PC-3 (cell line): ENCODE results near the gene RAP1GAP. TPM values are rescaled to one million over a fixed set of nuclear protein-coding genes. Genes with fewer than 3 reads are reported as not detected.

Experiments used
- ATAC-seq: fragments of 200-7000 bp; cut with Tn5 transposase; 2 replicates; pipeline ENCODE4 v1.9.1; 2020; ENCODE audit warnings: mild to moderate bottlenecking, moderate library complexity
- BruUV-seq: library from RNA; stranded (reverse); fragments of 400-500 nt; replicated peaks from 2 replicates; lab custom pipeline; 2021; lab: Mats Ljungman, UMichigan
- CTCF ChIA-PET: fragments of 300-600 bp; sonication (Branson Sonifier 250); formaldehyde crosslinking; loops from one replicate; lab custom pipeline; 2022; ENCODE audit warnings: antibody characterized with exemption; lab: Charles Lee
- POLR2A ChIA-PET: fragments of 300-600 bp; sonication (Branson Sonifier 250); formaldehyde crosslinking; loops from one replicate; lab custom pipeline; 2022; ENCODE audit warnings: antibody characterized with exemption; ENCODE audit not compliant: unreplicated experiment; lab: Charles Lee
- DNase-seq: peaks from one replicate; pipeline ENCODE4 v3.0.0-alpha.2; 2015
- H2AFZ ChIP-seq: fragments of 300-600 bp; sonication (generic); 2 replicates; pipeline ENCODE4 v1.6.0; 2016; ENCODE audit warnings: antibody characterized with exemption, low read length
- H3F3A ChIP-seq: fragments of 300-600 bp; sonication (generic); one replicate; pipeline ENCODE4 v1.6.0; 2017; ENCODE audit warnings: antibody characterized with exemption, low read length, control low read depth, mild to moderate bottlenecking; ENCODE audit not compliant: unreplicated experiment
- H3K27ac ChIP-seq: fragments of 300-600 bp; sonication (generic); 2 replicates; pipeline ENCODE4 v1.5.1; 2016; ENCODE audit warnings: mild to moderate bottlenecking, low read length
- H3K27me3 ChIP-seq: fragments of 300-600 bp; sonication (generic); 2 replicates; pipeline ENCODE4 v1.6.1; 2016; ENCODE audit warnings: low read length, mixed read lengths
- H3K36me3 ChIP-seq: fragments of 300-600 bp; sonication (generic); 2 replicates; pipeline ENCODE4 v1.6.1; 2016; ENCODE audit warnings: low read depth, mixed run types, low read length, mixed read lengths
- H3K4me1 ChIP-seq: fragments of 300-600 bp; sonication (generic); 2 replicates; pipeline ENCODE4 v1.5.1; 2016; ENCODE audit warnings: low read length; ENCODE audit not compliant: insufficient read depth
- H3K4me2 ChIP-seq: fragments of 300-600 bp; sonication (generic); 2 replicates; pipeline ENCODE4 v1.6.0; 2016; ENCODE audit warnings: low read length
- H3K4me3 ChIP-seq: fragments of 300-600 bp; sonication (generic); 2 replicates; pipeline ENCODE4 v1.5.1; 2016; ENCODE audit warnings: mild to moderate bottlenecking, low read length, mixed read lengths
- H3K79me2 ChIP-seq: fragments of 300-600 bp; sonication (generic); 2 replicates; pipeline ENCODE4 v1.6.1; 2017; ENCODE audit warnings: low read length, mixed read lengths
- H3K9ac ChIP-seq: fragments of 300-600 bp; sonication (generic); 2 replicates; pipeline ENCODE4 v1.6.0; 2016; ENCODE audit warnings: mild to moderate bottlenecking, low read length
- H3K9me2 ChIP-seq: fragments of 300-600 bp; sonication (generic); replicated peaks from 2 replicates; pipeline ENCODE4 v1.6.1; 2016; ENCODE audit warnings: mixed run types, low read length, mixed read lengths
- H3K9me3 ChIP-seq: fragments of 300-600 bp; sonication (generic); 2 replicates; pipeline ENCODE4 v1.6.1; 2016; ENCODE audit warnings: low read length, mixed read lengths
- H4K20me1 ChIP-seq: fragments of 300-600 bp; sonication (generic); 2 replicates; pipeline ENCODE4 v1.6.1; 2016; ENCODE audit warnings: low read length, mixed read lengths
- EZH2 ChIP-seq: fragments of 300-600 bp; sonication (generic); IDR thresholded peaks from one replicate; pipeline ENCODE4 v1.6.1; 2017; ENCODE audit warnings: antibody characterized with exemption, mild to moderate bottlenecking, low read length; ENCODE audit not compliant: unreplicated experiment
- EZH2phosphoT487 ChIP-seq: fragments of 300-600 bp; sonication (generic); IDR thresholded peaks from 2 replicates; pipeline ENCODE4 v1.6.1; 2018; ENCODE audit warnings: mild to moderate bottlenecking, antibody characterized with exemption, low read length, borderline replicate concordance
- intact Hi-C: fragments of 100-400 bp; cut with micrococcal nuclease; formaldehyde crosslinking; loops from 2 replicates; pipeline ENCODE4 v1.9.0; 2023
- total RNA-seq: library from RNA; depleted of rRNA; stranded (reverse); fragments of >200 nt; gene quantifications from 2 replicates; pipeline ENCODE4 v1.2.3, GENCODE V29; 2014
- TF ChIP-seq, protein P1 (sequence below): fragments of 300-600 bp; sonication (generic); conservative IDR thresholded peaks from 2 replicates; pipeline ENCODE4 v1.5.1; 2017; ENCODE audit warnings: antibody characterized with exemption, low read depth, mild to moderate bottlenecking, low read length

RAP1GAP gene
- total RNA-seq, 1 experiment from 2014 or later = 12.1 TPM

DNA sequence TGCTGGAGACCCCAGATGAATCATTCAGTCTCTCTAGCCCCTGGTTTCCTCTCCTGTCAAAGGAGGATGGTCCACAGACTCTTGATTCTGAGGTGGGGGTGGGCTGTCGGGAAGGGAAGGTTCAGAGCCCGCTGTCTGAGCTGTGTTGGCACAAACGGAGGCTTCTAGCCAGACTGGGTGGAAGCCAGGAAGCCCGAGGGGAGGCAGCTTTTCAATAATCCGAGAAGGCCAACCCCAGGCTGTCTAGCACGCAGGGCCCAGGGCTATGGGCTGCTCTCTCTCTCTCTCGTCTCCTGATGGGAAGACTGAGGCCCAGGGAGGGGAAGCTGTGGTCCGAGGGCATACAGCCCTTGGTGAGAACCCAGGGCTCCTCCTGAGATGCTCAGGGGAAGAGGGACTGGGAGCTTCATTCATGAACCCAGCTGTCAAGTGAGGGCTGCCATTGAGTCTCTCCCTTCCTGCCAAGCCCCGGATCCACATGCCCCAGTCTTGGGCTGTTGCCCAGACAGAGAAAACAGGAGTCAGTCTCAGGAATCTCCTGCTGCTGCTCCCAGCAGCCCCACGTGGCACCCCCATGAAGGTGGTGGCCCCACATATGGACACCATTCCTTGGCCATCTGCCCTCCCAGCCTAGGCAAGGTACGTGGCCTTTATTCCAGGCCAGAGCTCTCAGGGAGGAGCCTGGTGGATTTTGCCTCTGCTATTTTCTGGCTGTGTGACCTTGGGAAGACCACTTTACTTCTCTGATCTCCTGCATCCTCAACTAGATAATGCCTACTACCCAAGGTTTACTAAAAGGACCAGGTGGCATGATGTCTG, 44.4 kb downstream of the RAP1GAP start:
- DNase-seq = no peak
- H3K4me1 ChIP-seq = peaks cover 44% of the 10 kb centered on the region
- intact Hi-C loops = no loop called here
- no peaks in the 10 kb centered on the region for H3K79me2 ChIP-seq
- H3K9me2 ChIP-seq = no peaks in the 10 kb centered on the region
- BruUV-seq = no TSS peak
- H3K36me3 ChIP-seq = no peaks in the 10 kb centered on the region
- H3K9me3 ChIP-seq = no peaks in the 10 kb centered on the region
- H3K4me3 ChIP-seq = no peak overlapping the region
- ATAC-seq = no peak
- H3F3A ChIP-seq = no peaks in the 10 kb centered on the region
- ChIA-PET POLR2A (no interaction called here), CTCF (no interaction called here)
- H3K27me3 ChIP-seq = no peaks in the 10 kb centered on the region
- no peaks in the 10 kb centered on the region for H4K20me1 ChIP-seq
- no peak overlapping the region for H3K4me2 ChIP-seq
- TF ChIP-seq, protein P1, sequence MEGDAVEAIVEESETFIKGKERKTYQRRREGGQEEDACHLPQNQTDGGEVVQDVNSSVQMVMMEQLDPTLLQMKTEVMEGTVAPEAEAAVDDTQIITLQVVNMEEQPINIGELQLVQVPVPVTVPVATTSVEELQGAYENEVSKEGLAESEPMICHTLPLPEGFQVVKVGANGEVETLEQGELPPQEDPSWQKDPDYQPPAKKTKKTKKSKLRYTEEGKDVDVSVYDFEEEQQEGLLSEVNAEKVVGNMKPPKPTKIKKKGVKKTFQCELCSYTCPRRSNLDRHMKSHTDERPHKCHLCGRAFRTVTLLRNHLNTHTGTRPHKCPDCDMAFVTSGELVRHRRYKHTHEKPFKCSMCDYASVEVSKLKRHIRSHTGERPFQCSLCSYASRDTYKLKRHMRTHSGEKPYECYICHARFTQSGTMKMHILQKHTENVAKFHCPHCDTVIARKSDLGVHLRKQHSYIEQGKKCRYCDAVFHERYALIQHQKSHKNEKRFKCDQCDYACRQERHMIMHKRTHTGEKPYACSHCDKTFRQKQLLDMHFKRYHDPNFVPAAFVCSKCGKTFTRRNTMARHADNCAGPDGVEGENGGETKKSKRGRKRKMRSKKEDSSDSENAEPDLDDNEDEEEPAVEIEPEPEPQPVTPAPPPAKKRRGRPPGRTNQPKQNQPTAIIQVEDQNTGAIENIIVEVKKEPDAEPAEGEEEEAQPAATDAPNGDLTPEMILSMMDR = no peak
- no peak for TF ChIP-seq EZH2phosphoT487
- no peak for TF ChIP-seq EZH2
- H3K9ac ChIP-seq = no peak overlapping the region
- no peak overlapping the region; the same call in 1 of the 2 replicates for H3K27ac ChIP-seq
- H2AFZ ChIP-seq = no peak overlapping the region

DNA sequence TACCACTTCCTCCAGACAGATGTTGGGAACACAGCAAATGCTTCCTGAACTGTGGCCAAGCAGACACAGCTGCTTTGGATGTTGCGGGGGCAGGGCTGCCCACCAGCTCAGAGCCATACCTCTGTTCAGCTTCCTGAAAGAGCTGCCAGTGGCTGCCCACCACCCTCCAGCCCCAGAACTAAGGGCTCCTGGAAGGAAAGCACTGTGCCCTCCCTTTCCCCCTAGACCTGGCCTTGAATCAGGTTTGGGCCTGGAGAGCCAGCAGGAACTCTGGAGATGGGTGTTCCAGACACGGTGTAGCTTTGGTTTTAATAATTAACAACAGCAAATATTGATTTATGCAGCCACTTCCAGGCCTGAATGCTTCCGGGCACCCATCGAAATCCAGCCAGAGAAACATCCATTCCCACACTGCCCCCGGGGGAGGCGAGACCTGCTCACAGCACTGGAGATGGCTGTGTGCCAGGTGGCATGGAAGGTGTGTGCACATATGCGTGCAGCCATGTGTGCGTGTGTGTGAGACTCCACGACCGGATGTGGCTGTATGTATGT, 45.7 kb downstream of the RAP1GAP start:
- H3K27ac ChIP-seq = peak overlapping the region; percentile 21; the same call in 1 of the 2 replicates
- intact Hi-C loops = no loop called here
- H3K9me3 ChIP-seq = no peaks in the 10 kb centered on the region
- 0 out of 2 replicates have a peak overlapping the region, but pooled peaks have one; percentile 73 for H3K4me2 ChIP-seq
- no peaks in the 10 kb centered on the region for H3K9me2 ChIP-seq
- peaks cover 44% of the 10 kb centered on the region for H3K4me1 ChIP-seq
- H2AFZ ChIP-seq = no peak overlapping the region; the same call in 1 of the 2 replicates
- DNase-seq (peak; percentile 8), ATAC-seq (no peak)
- POLR2A ChIA-PET = no interaction called here
- no peaks in the 10 kb centered on the region for H3K79me2 ChIP-seq
- no TSS peak for BruUV-seq
- H4K20me1 ChIP-seq = no peaks in the 10 kb centered on the region
- no peaks in the 10 kb centered on the region for H3K27me3 ChIP-seq
- TF ChIP-seq EZH2phosphoT487 (no peak), EZH2 (no peak)
- TF ChIP-seq, protein P1 = no peak
- H3K36me3 ChIP-seq = no peaks in the 10 kb centered on the region
- H3F3A ChIP-seq = no peaks in the 10 kb centered on the region
- H3K4me3 ChIP-seq = no peak overlapping the region
- CTCF ChIA-PET = no interaction called here
- H3K9ac ChIP-seq = no peak overlapping the region
